Spleen (tissue), 10 donors: Measurements from ENCODE around the gene ABCC2. TPM values are rescaled to one million over a fixed set of nuclear protein-coding genes. Genes with fewer than 3 reads are reported as not detected.

Source experiments
- polyA plus RNA-seq, 3 donors: library from polyadenylated mRNA; stranded (reverse); fragments of 200-250 nt; gene quantifications; one replicate each; pipeline ENCODE4 v1.2.1, GENCODE V29; 2013
- total RNA-seq, 7 donors: library from RNA; depleted of rRNA in 3 of 7; stranded (reverse); fragments of >200 nt in 3 of 7; fragmentation: NEBNext Ultra II Directional in 4 of 7; extraction: Animal tissue kit (Norgen Biotek cat#: 25700) in 4 of 7; gene quantifications; one replicate each; pipeline versions ENCODE4 v1.1.0 to v1.2.1, GENCODE V29; 2016 to 2021
- donor health status: healthy with polysubstance abuse.
- donor health status: DM: no; HTN: no; CAD: no; lungs with moderate emphysema.
- donor health status: DM: no; HTN: no; CAD: no.
- donor health status: Bipolar disorder and iron deficiency.
- donor health status: healthy.
- donor health status: DM: no; HTN: no; CAD: no.
- donor health status: DM: yes; HTN: yes; CAD: no.

The ABCC2 gene
- total and polyA plus RNA-seq, 10 donors, result 1.0 to 4.9 (median 2.7) TPM

Other genes starting within 250 kb of the ABCC2 start
- gene NKX2-3, start 249.7 kb upstream of the ABCC2 start, total RNA-seq, result 10 to 100 TPM; 27.4 to 69.1 (median 38.7) TPM
- 10 to 100 TPM; 10.8 to 29.3 (median 11.4) TPM for gene NKX2-3, start 249.7 kb upstream of the ABCC2 start, polyA plus RNA-seq
- gene SLC25A28, start 162.2 kb upstream of the ABCC2 start, total RNA-seq, result 10 to 100 TPM; 33.9 to 67.1 (median 51.6) TPM
- 100 to 1,000 TPM in 1 of 3 donors, 10 to 100 TPM in 2; 54.0 to 120 (median 80.8) TPM for gene SLC25A28, start 162.2 kb upstream of the ABCC2 start, polyA plus RNA-seq
- 10 to 100 TPM in 6 of 7 donors, 1 to 10 TPM in 1; 9.7 to 17.5 (median 12.8) TPM for gene ENTPD7, start 123.1 kb upstream of the ABCC2 start, total RNA-seq
- gene ENTPD7, start 123.1 kb upstream of the ABCC2 start, polyA plus RNA-seq, result 1 to 10 TPM in 1 of 3 donors, under 1 TPM in 2; 0.48 to 1.1 (median 0.62) TPM
- gene COX15, start 50.5 kb upstream of the ABCC2 start, total RNA-seq, result 10 to 100 TPM; 34.1 to 51.1 (median 37.5) TPM
- gene COX15, start 50.5 kb upstream of the ABCC2 start, polyA plus RNA-seq, result 10 to 100 TPM; 14.1 to 19.5 (median 14.8) TPM
- gene CUTC, start 50.4 kb upstream of the ABCC2 start, total RNA-seq, result 10 to 100 TPM; 25.2 to 42.0 (median 32.6) TPM
- gene CUTC, start 50.4 kb upstream of the ABCC2 start, polyA plus RNA-seq, result 10 to 100 TPM; 37.0 to 50.5 (median 43.9) TPM
- gene DNMBP, start 227.3 kb downstream of the ABCC2 start, total RNA-seq, result 10 to 100 TPM; 15.3 to 19.5 (median 16.9) TPM
- gene DNMBP, start 227.3 kb downstream of the ABCC2 start, polyA plus RNA-seq, result 1 to 10 TPM; 4.6 to 8.9 (median 6.3) TPM